ENCODE measurements around the gene OLR1.

GRCh38 chr12:10191865-10192264 is 19.9 kb upstream of the OLR1 start:
- no peak for TF ChIP-seq CTCF (conservative IDR thresholded peaks at IDR 0.05; ENCODE audit: low read length)
- TF ChIP-seq EZH2phosphoT487 (IDR thresholded peaks at IDR 0.05; ENCODE audit: borderline replicate concordance, low read depth, low read length): no peak
